A549 (cell line): Measurements from ENCODE around the gene TRPC6.

ENCODE experiments used
- CTCF ChIP-seq: fragments of >200 bp; sonication (Bioruptor Twin); formaldehyde crosslinking; IDR thresholded peaks from 3 replicates; pipeline ENCODE4 v1.5.1; 2016
- HES2 ChIP-seq: fragments of >200 bp; sonication (Bioruptor Twin); formaldehyde crosslinking; IDR thresholded peaks from 2 replicates; pipeline ENCODE4 v1.6.1; 2016
- HEYL ChIP-seq: fragments of 250-450 bp; sonication (Bioruptor Pico); IDR thresholded peaks from 2 replicates; pipeline ENCODE4 v1.8.0; 2021; ENCODE audit warnings: mild to moderate bottlenecking, moderate library complexity
- MAFK ChIP-seq: fragments of 450-650 bp; IDR thresholded peaks from 2 replicates; pipeline ENCODE4 v1.6.1; 2014; ENCODE audit not compliant: partially characterized antibody
- MYC ChIP-seq: IDR thresholded peaks from 2 replicates; pipeline ENCODE4 v1.6.1; 2012; ENCODE audit warnings: mild to moderate bottlenecking, inconsistent platforms, low read length, improper control_type of control experiment, borderline replicate concordance
- POLR2A ChIP-seq: IDR thresholded peaks from 2 replicates; pipeline ENCODE4 v1.6.1; 2012; ENCODE audit warnings: mild to moderate bottlenecking, low read length
- RAD21 ChIP-seq, 2 experiments: fragments of >200 bp in 1 of 2; sonication (Bioruptor Twin) in 1 of 2; formaldehyde crosslinking in 1 of 2; IDR thresholded peaks in 1 of 2; conservative IDR thresholded peaks in 1 of 2; 2 replicates in 1 of 2; 3 replicates in 1 of 2; pipeline ENCODE4 v1.6.1; 2012 to 2018; ENCODE audit warnings: inconsistent platforms in 1 of 2
- RFX5 ChIP-seq: fragments of 450-650 bp; IDR thresholded peaks from 2 replicates; pipeline ENCODE4 v1.7.1; 2014; ENCODE audit warnings: antibody characterized with exemption, mild to moderate bottlenecking, moderate library complexity
- TP53 ChIP-seq: fragments of 250-450 bp; sonication (Bioruptor Pico); IDR thresholded peaks from 2 replicates; pipeline ENCODE4 v1.5.0; 2021; ENCODE audit warnings: mild to moderate bottlenecking, moderate library complexity

GRCh38 chr11:101438126-101438525, 145.7 kb downstream of the TRPC6 start:
- TF ChIP-seq CTCF (no peak), RAD21 (conservative IDR thresholded peaks at IDR 0.05 in 1 of 2, IDR thresholded peaks at IDR 0.05 in 1 of 2) (no peak), MYC (no peak), HEYL (CRISPR knock-in tag) (no peak), POLR2A (no peak), TP53 (CRISPR knock-in tag) (no peak), RFX5 (no peak), MAFK (no peak), HES2 (no peak)
